ENCODE data around the gene GAS2. TPM values are rescaled to one million over a fixed set of nuclear protein-coding genes. Genes with fewer than 3 reads are reported as not detected.

GAS2 gene
- total and polyA plus RNA-seq, 2 donors (not counting 3 experiments of a cell fraction or from before 2014, with no cell fraction given): 0.54 to 0.88 TPM

DNA sequence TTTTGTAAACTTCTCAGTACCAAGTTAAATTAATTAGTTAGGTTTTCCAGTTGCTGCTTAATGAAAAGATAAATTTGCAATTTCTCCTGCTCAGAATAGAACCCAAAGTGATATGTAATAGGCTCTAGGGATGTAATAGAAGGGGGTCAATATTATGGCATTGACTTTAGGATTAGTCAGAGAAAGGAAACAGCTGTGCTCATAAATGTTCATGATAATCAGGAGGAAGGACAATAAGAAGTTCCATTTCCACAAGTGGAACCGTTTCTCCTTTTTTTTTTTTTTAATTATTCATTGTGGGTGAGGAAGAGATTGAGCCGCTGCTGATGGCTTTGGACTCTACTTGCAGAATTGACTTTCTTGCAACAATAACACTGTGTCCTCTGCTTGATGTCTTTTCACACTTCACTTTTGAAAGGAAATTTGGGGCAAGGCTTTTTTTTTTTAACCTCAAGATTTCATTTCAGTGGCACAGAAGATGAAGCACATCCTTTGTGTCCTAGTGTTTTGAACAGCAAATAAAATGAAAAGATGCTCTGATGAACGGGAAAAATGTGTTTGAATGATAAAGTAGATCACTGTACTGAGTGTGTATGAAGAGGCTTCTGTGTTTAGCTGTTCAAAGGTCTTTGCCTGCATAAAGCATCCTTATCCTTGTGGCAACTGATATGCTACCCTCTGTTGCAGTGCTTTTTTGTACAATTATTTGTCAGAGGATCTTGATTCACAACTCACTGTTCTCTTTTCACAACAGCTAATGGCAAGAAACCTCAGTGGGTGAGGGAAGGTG is 62.4 kb downstream of the GAS2 start:
- Histone ChIP-seq H3K9ac (replicated peaks; ENCODE audit: extremely low read depth, insufficient read depth, low read length) (no peak overlapping the region), H3K27me3 (ENCODE audit: control insufficient read depth in 2 of 2, insufficient read depth in 2 of 2, low read length in 2 of 2) (no peaks in the 10 kb centered on the region), H3K4me3 (replicated peaks in 1 of 3; ENCODE audit: insufficient read depth in 1 of 3, low read depth in 1 of 3, low read length in 3 of 3) (no peak overlapping the region), H3K79me2 (ENCODE audit: control insufficient read depth, insufficient read depth, low read length) (no peaks in the 10 kb centered on the region), H4K20me1 (replicated peaks; ENCODE audit: control insufficient read depth, extremely low read depth, insufficient read depth, low read length) (no peaks in the 10 kb centered on the region), H3K9me3 (replicated peaks; ENCODE audit: control insufficient read depth, insufficient read depth, low read length) (no peaks in the 10 kb centered on the region), H3K9me1 (replicated peaks; ENCODE audit: control insufficient read depth, extremely low read depth, insufficient read depth, low read length) (no peaks in the 10 kb centered on the region), H3K27ac (ENCODE audit: insufficient read depth, low read depth, low read length) (no peak overlapping the region), H2AFZ (ENCODE audit: low read depth, low read length) (no peak overlapping the region), H3K4me2 (ENCODE audit: insufficient read depth, low read length) (no peak overlapping the region), H3K36me3 (ENCODE audit: control insufficient read depth in 2 of 2, extremely low read depth in 1 of 2, insufficient read depth in 2 of 2, low read length in 2 of 2) (no peaks in the 10 kb centered on the region), H3K4me1 (ENCODE audit: control insufficient read depth, extremely low read depth, insufficient read depth, low read length) (peaks cover 14% of the 10 kb centered on the region)
- POLR2A ChIA-PET: no interaction called here
- TF ChIP-seq, protein P1, sequence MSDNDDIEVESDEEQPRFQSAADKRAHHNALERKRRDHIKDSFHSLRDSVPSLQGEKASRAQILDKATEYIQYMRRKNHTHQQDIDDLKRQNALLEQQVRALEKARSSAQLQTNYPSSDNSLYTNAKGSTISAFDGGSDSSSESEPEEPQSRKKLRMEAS (IDR thresholded peaks at IDR 0.05; ENCODE audit: insufficient read depth, insufficient read length): no peak
- peak; percentile 70 for TF ChIP-seq JUN (IDR thresholded peaks at IDR 0.05; ENCODE audit: borderline replicate concordance, insufficient read depth, insufficient read length, low read depth)
- TF ChIP-seq EZH2 (IDR thresholded peaks at IDR 0.05; ENCODE audit: borderline replicate concordance, low read depth, low read length, severe bottlenecking): no peak
- peak; percentile 44 for TF ChIP-seq FOS (IDR thresholded peaks at IDR 0.05; ENCODE audit: borderline replicate concordance, insufficient read depth, low read length)
- TF ChIP-seq, protein P2, sequence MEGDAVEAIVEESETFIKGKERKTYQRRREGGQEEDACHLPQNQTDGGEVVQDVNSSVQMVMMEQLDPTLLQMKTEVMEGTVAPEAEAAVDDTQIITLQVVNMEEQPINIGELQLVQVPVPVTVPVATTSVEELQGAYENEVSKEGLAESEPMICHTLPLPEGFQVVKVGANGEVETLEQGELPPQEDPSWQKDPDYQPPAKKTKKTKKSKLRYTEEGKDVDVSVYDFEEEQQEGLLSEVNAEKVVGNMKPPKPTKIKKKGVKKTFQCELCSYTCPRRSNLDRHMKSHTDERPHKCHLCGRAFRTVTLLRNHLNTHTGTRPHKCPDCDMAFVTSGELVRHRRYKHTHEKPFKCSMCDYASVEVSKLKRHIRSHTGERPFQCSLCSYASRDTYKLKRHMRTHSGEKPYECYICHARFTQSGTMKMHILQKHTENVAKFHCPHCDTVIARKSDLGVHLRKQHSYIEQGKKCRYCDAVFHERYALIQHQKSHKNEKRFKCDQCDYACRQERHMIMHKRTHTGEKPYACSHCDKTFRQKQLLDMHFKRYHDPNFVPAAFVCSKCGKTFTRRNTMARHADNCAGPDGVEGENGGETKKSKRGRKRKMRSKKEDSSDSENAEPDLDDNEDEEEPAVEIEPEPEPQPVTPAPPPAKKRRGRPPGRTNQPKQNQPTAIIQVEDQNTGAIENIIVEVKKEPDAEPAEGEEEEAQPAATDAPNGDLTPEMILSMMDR (IDR thresholded peaks at IDR 0.05; ENCODE audit: extremely low read depth in 1 of 2, insufficient read depth in 1 of 2, low read depth in 1 of 2, low read length in 2 of 2): no peak
- TF ChIP-seq GATA2 (IDR thresholded peaks at IDR 0.05; ENCODE audit: insufficient read depth, insufficient read length, low read depth, low read length): peak; percentile 61
- no peak for TF ChIP-seq POLR2AphosphoS5 (IDR thresholded peaks at IDR 0.05; ENCODE audit: insufficient read depth, low read depth, low read length)
- no peak for TF ChIP-seq POLR2A (IDR thresholded peaks at IDR 0.05; ENCODE audit: low read depth, low read length)
- TF ChIP-seq MYC (IDR thresholded peaks at IDR 0.05; ENCODE audit: low read depth, low read length): no peak
- DNase-seq (ENCODE audit: low read depth, low spot score): peak; percentile 67
- BruUV-seq (replicated peaks): no TSS peak
- intact Hi-C loops (cut with micrococcal nuclease) (loop anchor here (1.0 to 5.0 kb wide), 4 partner anchors 26 to 392 kb away; partner anchors contain the start of gene FANCF), dilution Hi-C loops (cut with MboI; ENCODE audit: extremely low pct_ligation_motif_present, low sequenced_read_pairs) (no loop called here)
- CTCF ChIA-PET: interaction anchor here (1.0 to 2.0 kb wide), 3 partner anchors 10 to 59 kb away, joined by 4 to 12 read pairs (median 4); no protein-coding TSS in a partner anchor
- peak; percentile 63 for FAIRE-seq
